Measurements from ENCODE around the gene FUT9.

FUT9 gene

DNA sequence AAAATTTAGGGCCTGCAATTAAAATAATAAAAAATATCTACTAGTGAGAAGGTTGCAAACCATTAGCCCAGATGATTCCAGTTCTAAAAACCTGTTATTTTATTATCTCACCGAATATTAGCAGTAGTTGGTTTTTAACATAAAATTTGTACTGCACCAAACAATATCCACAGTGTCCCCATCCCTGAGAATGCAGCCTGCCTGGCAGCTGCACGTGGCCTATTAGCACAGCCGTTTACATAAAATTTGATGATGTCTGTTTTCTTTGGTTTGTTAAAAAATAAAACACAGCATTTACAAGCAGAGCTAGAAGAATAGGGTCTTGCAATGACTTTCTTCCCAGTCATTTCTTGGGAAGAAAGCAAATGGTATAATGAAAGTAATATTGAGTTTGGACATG is 58.2 kb downstream of the FUT9 start:
- no peak for DNase-seq

DNA sequence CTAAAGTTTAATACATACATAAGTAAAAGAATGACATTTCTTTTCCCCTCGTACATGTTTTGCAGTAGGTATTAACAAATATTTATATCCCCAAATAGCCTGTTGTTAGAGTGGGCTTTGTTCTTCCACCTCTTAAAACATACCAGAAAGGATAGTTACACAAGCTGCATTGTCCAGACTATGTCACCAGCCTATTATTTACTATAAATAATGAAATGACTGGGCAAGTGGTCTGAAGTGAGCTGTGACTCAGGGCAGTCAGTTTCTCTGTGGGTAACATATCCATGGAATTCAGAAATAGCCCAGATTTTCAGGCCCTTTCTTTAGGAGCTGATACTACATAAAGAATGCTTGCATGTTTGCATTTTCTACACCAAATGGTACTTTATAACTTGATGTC is 60.1 kb downstream of the FUT9 start:
- DNase-seq = no peak

GRCh38 chr6:96086745-96087144 is 71.0 kb downstream of the FUT9 start:
- DNase-seq = no peak

- no peak for DNase-seq
Measured at GRCh38 chr6:96089173-96089572, 73.4 kb downstream of the FUT9 start.

GRCh38 chr6:96094077-96094476 is 78.3 kb downstream of the FUT9 start:
- no peak for DNase-seq

DNA sequence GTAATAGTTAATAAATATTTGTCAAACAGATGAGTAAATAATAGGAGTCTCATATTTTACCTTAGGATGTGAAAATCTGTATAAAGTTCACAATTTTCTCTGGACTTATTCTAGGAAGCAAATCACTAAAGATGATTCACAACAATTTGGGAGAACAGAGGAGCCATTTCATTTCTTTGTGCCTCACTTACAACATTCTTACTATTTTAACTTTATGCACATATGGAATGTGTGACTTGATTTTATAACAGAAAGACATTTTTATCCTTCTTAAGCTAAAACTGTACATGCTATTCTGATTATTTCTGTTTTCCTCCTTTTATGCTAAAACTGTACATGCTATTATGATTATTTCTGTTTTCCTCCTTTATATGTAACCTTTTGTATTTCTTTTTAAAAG is 83.3 kb downstream of the FUT9 start:
- DNase-seq = no peak

DNA sequence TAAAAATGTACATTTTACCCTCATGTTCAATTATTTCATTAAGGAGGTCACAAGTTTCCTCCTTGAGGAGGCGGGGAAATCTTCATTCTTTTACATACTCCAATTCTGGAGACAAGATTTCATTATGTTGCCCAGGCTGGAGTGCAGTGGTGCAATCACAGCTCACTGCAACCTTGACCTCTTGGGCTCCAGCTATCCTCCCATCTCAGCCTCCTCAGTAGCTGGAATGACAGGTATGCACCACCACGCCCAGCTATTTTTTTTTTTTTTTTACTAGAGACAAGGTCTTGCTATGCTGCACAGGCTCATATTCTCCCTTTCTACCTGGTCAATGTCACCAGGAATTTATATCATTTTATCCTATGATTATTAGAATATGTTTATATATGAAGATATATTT is 85.8 kb downstream of the FUT9 start:
- no peak for DNase-seq

DNA sequence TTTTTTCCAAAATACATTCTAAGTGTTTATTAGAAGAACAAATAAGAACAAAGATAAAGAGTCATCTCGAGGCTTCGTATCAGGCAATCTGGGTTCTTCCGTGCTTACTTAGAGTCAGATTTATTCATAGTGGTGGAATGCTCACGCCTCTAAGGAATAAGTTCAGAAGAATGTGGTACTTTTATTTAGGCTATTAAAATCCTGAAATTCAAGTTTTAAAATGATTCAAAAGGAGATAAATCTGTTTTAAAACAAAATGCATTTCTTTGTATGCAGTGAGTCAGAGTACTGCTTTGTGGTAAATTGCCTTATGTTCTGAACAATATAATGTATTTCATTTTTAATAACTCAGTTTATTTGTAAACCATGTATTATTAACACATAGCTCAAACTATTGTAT is 89.1 kb downstream of the FUT9 start:
- no peak for DNase-seq

- DNase-seq = no peak
Measured at GRCh38 chr6:96110878-96111277, 95.1 kb downstream of the FUT9 start.

- no peak for DNase-seq
Measured at GRCh38 chr6:96116674-96117073, 100.9 kb downstream of the FUT9 start.

DNA sequence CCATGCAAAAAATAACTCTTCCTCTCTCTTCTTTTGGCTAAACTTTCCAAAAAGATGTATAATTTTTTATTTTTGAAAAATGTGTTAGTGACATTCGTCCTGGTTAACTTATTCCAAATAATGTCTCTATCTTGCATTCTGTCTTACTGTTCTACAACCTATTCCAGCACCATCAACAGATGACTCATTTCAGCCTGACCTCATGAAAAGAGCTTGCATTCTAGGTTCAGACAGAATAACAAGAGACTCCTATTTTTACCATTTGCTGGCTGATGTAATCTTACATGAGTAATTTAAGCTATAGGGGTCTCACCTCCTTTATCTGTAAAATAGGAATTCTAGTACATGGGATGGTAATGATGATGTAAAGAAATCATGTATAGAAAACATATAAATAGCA is 109.0 kb downstream of the FUT9 start:
- DNase-seq = no peak

GRCh38 chr6:96138406-96138805 is 122.6 kb downstream of the FUT9 start:
- no peak for DNase-seq

DNA sequence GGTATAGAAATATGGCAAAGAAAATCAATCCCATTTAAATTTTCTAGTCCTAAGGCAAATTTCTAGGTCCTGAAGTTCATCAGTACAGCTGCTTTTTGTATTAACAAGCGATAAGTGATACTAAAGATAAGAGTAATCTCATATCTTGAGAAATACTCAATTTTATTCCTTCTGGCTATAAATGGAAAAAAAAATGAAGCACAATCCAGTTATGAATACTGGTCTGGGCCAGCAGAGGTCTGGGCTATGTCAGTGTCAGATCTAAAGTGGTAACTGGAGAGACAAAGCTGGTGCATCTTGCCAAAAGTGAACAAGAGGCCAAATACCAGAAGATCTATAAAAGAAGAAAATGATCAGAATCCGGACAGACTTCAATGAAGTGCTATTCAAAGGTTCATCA is 126.4 kb downstream of the FUT9 start:
- DNase-seq = no peak

- no peak for DNase-seq
Measured at GRCh38 chr6:96150431-96150830, 134.7 kb downstream of the FUT9 start.

GRCh38 chr6:96151707-96152106 is 135.9 kb downstream of the FUT9 start:
- DNase-seq = no peak

DNA sequence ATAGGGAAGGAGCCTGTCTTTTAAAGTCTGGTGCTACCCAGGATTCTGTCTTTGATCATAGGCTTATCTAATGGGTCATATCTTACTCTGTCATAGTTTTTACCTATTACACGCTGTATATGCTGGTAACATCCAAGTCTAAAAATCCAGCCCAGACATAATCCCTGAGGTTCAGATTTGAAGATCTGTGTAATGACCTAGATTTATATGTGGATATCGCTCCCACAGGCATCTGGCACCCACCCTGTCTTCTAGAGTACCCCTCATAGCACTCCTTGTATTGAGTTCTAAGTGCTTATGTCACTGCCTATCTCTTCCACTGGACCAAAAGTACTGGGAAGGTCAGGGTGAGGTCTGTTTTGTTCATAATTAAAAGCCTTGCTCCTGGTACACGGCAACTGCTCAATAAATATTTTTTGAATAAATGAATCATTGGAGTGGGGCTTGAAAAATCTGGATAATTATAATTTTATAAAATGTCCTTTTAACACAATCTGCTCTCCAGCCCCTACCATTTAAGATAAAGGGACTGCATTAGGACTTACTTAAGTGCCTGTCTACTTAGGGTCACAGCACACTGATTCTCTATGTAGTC is 136.4 kb downstream of the FUT9 start:
- DNase-seq = no peak

DNA sequence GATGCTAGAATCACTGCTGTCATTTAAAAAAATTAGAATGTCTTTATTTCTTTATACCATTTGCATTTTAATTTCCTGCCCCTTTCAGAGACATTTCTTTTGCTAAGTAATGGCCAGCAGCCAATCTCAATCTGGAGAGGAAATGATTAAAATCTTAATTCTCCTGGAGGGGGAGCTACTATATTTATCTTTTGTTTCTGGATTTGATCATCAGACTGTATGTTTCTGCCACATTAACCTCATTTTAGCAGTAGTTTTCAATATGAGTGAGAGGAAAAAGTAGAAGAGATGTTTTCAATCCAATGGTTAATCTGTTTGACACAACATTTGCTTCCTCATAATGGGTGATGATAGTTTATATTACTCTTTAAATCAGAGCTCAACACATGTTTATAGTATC is 138.0 kb downstream of the FUT9 start:
- no peak for DNase-seq

GRCh38 chr6:96156425-96156824 is 140.7 kb downstream of the FUT9 start:
- DNase-seq = no peak

DNA sequence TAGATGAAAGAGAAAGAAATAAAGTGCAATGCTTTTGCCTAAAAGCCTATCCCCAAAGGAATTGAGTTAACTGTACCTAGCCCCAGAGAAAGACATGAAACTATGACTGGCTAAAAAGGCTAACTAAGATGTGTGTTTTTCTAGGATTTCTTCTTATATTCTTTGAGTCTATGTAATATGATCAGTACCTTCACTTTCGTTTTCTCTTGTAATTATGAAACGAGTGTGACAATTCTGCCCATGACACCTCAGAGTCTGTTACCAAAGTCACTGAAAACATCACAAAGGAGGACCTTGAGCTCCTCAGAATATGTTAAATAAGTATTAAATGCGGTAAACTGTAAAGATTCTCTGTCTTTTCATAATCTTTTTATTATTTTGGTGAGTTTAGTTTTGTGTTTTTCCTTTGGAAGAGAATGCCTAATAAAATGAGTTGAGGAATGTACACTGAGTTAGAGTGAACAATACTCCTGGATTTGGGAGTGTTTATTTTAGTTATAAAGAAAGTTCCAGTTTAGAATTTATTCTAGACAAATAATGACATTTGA is 141.3 kb downstream of the FUT9 start:
- no peak for DNase-seq

DNA sequence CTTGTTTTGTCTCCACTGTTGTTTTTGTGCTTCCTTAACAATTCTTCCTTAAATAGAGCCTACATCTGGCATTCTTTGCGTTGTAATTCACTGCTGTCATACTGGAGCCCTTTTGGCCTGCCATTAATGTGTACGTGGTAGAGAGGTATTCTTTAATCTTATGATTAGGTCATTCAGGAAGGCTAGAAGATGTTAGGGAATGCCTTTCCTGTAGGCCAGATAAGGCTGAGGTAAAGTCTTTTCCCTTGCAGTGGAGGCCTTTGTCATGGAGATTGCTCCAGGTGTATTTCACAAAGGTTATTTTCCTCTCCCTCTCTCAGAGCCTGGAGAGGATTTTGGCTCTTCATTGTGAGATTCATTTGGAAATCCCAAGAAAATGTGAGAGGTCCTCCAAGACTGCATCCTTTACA is 146.9 kb downstream of the FUT9 start:
- DNase-seq = no peak

DNA sequence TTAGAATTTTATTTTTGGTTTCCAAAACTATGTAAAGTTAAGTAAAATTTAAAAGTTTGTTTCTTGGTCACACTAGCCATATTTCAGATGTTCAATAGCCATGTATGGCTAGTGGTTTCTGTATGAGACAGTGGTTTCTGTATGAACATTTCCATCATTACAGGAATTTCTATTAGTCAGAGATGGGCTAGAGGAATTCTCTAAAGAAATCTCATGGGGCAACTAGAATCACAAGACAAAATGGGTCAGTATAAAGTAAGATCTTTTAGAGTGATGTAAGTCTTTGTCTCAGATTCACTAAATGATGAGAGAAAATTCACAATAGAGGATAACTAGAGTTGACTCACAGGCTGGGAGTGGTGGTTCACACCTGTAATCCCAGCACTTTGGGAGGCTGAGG is 149.0 kb downstream of the FUT9 start:
- no peak for DNase-seq

DNA sequence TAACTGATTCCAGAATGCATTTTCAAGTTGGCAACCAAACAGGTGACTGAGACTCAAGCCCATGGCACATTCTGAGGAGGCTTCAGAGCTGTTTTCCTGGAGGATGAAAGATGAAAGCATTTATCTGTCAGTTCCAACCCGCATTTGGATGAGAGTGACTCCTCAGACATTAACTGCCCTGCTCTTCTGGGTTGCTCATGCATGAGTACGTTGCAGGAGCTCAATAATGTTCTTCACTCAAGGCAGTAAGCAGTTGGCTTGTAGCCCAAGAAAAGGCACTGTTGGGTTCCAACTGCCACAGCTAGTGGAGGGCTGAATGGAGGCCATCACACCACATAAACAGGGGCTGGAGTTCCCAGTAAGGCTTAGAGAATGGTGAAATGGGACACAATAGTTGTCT is 155.3 kb downstream of the FUT9 start:
- DNase-seq = peak; percentile 17

DNA sequence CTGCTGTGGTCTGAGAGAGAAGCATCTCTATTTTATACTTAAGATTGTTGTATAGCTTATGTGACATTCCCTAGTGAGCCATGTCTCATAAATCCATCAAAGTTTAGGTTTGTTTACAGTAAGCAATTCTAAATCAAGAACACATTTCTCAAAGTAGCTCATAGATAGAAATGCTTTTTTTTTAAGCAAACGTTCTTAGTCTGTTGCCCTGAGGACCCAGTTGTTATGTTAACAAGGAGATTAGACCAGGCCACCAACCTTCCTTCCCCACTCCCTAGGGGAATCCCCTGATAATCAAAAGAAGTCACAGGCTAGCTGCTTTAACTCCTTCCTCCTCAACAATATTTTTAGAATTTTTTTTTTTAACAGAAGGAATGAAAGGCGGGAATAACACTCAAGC is 169.0 kb downstream of the FUT9 start:
- no peak for DNase-seq

DNA sequence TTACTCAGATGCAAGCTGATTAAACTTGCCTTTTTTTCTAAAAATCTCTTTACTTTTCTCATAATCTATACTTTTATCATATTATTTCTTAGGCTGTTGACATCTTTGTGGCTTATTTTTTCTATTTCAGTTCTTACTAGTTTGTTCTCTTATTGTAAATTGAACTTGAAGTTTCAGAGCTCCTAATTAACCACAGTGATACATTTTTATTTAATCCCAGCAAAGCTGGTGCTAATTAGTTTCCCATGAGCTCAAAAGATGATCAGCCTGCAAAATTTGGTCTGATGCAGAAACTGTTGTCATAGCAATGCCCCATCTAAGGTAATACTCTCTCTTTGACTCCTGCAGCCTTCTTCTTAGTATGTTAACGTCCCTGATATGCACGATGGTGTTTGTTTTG is 170.3 kb downstream of the FUT9 start:
- DNase-seq = no peak

- no peak for DNase-seq
Measured at GRCh38 chr6:96186516-96187195, 170.9 kb downstream of the FUT9 start.
